ENCODE results near the gene SHISA7. TPM values are rescaled to one million over a fixed set of nuclear protein-coding genes. Genes with fewer than 3 reads are reported as not detected.

Gene SHISA7
- total RNA-seq, 1 experiment from 2014 or later: not detected

DNA sequence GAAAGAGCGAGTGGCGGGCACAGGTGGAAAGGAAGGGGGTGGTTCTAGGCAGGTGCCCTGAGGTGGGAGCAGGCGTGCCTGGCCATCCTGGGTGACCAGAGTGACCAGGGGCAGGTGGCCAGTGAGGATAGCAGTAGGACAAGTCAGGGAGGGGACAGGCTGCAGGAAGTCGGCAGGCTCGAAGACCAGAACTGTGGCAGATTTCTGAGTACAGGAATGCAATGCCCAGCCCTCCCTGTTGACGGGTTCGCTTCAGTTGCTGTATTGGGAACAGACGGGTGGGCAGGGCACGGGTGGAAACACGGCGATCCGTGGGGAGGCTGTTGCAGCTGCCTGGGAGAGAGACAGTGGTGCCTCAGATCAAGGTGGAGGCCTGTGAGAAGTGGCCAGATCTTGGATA lies 35.3 kb upstream of the SHISA7 start:
- ChIA-PET CTCF (no interaction called here), POLR2A (ENCODE audit: unreplicated experiment) (no interaction called here)
- no peak overlapping the region for H2AFZ ChIP-seq (ENCODE audit: low read length)
- H3K9me3 ChIP-seq (ENCODE audit: low read length): no peaks in the 10 kb centered on the region
- no peaks in the 10 kb centered on the region for H3F3A ChIP-seq (ENCODE audit: low read length, unreplicated experiment)
- no TSS peak for BruUV-seq (replicated peaks)
- no peak overlapping the region for H3K9ac ChIP-seq (ENCODE audit: low read length)
- H3K9me2 ChIP-seq (replicated peaks; ENCODE audit: low read length): no peaks in the 10 kb centered on the region
- H3K36me3 ChIP-seq (ENCODE audit: low read depth, low read length): no peaks in the 10 kb centered on the region
- intact Hi-C loops (cut with micrococcal nuclease): no loop called here
- H3K27ac ChIP-seq (ENCODE audit: low read length): no peak overlapping the region
- TF ChIP-seq EZH2 (IDR thresholded peaks at IDR 0.05; ENCODE audit: low read length, unreplicated experiment) (no peak), EZH2phosphoT487 (IDR thresholded peaks at IDR 0.05; ENCODE audit: borderline replicate concordance, low read length) (no peak)
- TF ChIP-seq, protein P1, sequence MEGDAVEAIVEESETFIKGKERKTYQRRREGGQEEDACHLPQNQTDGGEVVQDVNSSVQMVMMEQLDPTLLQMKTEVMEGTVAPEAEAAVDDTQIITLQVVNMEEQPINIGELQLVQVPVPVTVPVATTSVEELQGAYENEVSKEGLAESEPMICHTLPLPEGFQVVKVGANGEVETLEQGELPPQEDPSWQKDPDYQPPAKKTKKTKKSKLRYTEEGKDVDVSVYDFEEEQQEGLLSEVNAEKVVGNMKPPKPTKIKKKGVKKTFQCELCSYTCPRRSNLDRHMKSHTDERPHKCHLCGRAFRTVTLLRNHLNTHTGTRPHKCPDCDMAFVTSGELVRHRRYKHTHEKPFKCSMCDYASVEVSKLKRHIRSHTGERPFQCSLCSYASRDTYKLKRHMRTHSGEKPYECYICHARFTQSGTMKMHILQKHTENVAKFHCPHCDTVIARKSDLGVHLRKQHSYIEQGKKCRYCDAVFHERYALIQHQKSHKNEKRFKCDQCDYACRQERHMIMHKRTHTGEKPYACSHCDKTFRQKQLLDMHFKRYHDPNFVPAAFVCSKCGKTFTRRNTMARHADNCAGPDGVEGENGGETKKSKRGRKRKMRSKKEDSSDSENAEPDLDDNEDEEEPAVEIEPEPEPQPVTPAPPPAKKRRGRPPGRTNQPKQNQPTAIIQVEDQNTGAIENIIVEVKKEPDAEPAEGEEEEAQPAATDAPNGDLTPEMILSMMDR (conservative IDR thresholded peaks at IDR 0.05; ENCODE audit: low read depth, low read length): no peak
- H3K4me1 ChIP-seq (ENCODE audit: insufficient read depth, low read length): peaks cover 13% of the 10 kb centered on the region
- no peaks in the 10 kb centered on the region for H3K27me3 ChIP-seq (ENCODE audit: low read length)
- H3K4me2 ChIP-seq (ENCODE audit: low read length): peak overlapping the region; percentile 83
- no peaks in the 10 kb centered on the region for H4K20me1 ChIP-seq (ENCODE audit: low read length)
- peaks cover 25% of the 10 kb centered on the region for H3K79me2 ChIP-seq (ENCODE audit: low read length)
- ATAC-seq (no peak), DNase-seq (no peak)
- peak overlapping the region; percentile 76; the same call in 1 of the 2 replicates for H3K4me3 ChIP-seq (ENCODE audit: low read length)

DNA sequence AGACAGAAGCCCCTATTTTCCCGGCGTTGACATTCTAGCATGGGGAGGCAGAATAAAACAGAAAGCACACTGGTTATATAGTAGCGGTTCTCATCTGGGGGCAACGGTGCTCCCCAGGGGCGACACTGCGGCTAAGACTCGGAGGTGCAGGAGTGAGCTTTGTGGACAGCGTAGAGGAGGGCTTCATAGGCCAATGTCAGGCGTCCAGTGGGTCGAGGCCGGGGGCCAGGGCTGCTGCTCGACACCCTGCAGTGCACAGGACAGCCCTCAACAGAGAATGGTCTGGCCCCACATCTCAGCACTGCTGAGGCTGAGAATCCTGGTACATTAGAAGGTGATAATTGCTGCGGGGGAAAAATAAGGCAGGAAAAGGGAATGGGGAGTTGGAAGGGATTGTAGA lies 34.8 kb upstream of the SHISA7 start:
- Histone ChIP-seq H3K4me2 (ENCODE audit: low read length) (peak overlapping the region; percentile 83), H3K4me1 (ENCODE audit: insufficient read depth, low read length) (peaks cover 13% of the 10 kb centered on the region), H3K9me3 (ENCODE audit: low read length) (no peaks in the 10 kb centered on the region), H3K9me2 (replicated peaks; ENCODE audit: low read length) (no peaks in the 10 kb centered on the region), H3K79me2 (ENCODE audit: low read length) (peaks cover 25% of the 10 kb centered on the region), H4K20me1 (ENCODE audit: low read length) (no peaks in the 10 kb centered on the region), H3K4me3 (ENCODE audit: low read length) (peak overlapping the region; percentile 76), H3K9ac (ENCODE audit: low read length) (peak overlapping the region; percentile 82; the same call in 1 of the 2 replicates), H3K27me3 (ENCODE audit: low read length) (no peaks in the 10 kb centered on the region), H3K27ac (ENCODE audit: low read length) (no peak overlapping the region), H3K36me3 (ENCODE audit: low read depth, low read length) (no peaks in the 10 kb centered on the region), H3F3A (ENCODE audit: low read length, unreplicated experiment) (no peaks in the 10 kb centered on the region), H2AFZ (ENCODE audit: low read length) (no peak overlapping the region)
- intact Hi-C loops (cut with micrococcal nuclease): no loop called here
- no TSS peak for BruUV-seq (replicated peaks)
- no peak for DNase-seq
- TF ChIP-seq, protein P1 (conservative IDR thresholded peaks at IDR 0.05; ENCODE audit: low read depth, low read length): no peak
- TF ChIP-seq EZH2 (IDR thresholded peaks at IDR 0.05; ENCODE audit: low read length, unreplicated experiment): no peak
- no peak for TF ChIP-seq EZH2phosphoT487 (IDR thresholded peaks at IDR 0.05; ENCODE audit: borderline replicate concordance, low read length)
- no peak for ATAC-seq
- ChIA-PET POLR2A (ENCODE audit: unreplicated experiment) (no interaction called here), CTCF (interaction anchor here (0.6 kb wide), 2 partner anchors 25 to 27 kb away, joined by 3 to 4 read pairs; no protein-coding TSS in a partner anchor)

DNA sequence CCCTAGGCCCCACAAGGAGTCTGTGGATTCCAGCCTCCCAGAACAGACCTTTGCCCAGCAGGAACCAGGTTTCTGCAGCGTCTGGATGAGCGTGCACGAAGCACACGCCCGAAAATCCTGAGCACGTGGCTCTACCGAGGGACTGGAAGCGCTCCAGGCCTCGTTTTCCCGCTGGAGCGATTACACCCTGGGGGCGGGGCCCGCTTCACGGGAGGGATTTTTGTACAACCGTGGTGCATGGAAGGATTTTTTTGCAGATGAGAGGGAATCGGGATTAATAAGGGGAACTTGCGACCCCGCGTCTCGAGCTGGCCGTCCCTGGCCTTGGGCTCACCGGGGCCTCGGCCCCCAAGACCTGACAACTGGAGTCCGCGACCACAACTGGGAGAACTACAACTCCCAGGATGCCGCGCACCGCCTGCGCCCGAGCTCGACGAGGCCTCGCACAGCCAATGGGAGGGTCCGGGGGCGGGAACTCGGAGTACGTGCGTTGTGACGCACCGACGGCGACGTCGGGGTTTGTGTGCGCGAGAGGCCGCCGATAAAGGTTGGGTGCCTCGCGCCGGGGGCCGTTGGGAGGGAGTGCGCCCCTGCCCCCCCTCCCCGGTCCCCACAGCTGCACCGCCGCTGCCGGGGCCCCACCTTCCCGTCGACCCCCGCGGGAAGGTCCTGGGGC lies 33.1 kb upstream of the SHISA7 start, which contains the start of gene ZNF628:
Gene ZNF628 (plus strand): TSS at position 518 of the 676 bp plus-strand sequence. CDS start 3,294 bp downstream, outside the sequence.
- ChIA-PET CTCF (interaction anchor here (0.5 to 1.4 kb wide), 6 partner anchors 9 to 156 kb away, joined by 3 to 16 read pairs (median 5); partner anchors contain the start of gene ZNF524), POLR2A (ENCODE audit: unreplicated experiment) (interaction anchor here (0.5 to 1.0 kb wide), 11 partner anchors 15 to 310 kb away, joined by 3 to 12 read pairs (median 3); partner anchors contain the start of genes DNAAF3, FIZ1, ISOC2 and ZNF865)
- ATAC-seq (peak; percentile 95), DNase-seq (peak; percentile 99)
- intact Hi-C loops (cut with micrococcal nuclease): no loop called here
- Histone ChIP-seq H3K27ac (ENCODE audit: low read length) (peak within 1 kb of the TSS; percentile 55), H3K9ac (ENCODE audit: low read length) (peak within 1 kb of the TSS; percentile 82), H4K20me1 (ENCODE audit: low read length) (no peaks in the 10 kb centered on the region), H3K36me3 (ENCODE audit: low read depth, low read length) (no peaks in the 10 kb centered on the region), H3K4me1 (ENCODE audit: insufficient read depth, low read length) (peaks cover 18% of the 10 kb centered on the region), H3K27me3 (ENCODE audit: low read length) (no peaks in the 10 kb centered on the region), H3K79me2 (ENCODE audit: low read length) (peaks cover 25% of the 10 kb centered on the region), H3K9me2 (replicated peaks; ENCODE audit: low read length) (no peaks in the 10 kb centered on the region), H3F3A (ENCODE audit: low read length, unreplicated experiment) (no peaks in the 10 kb centered on the region), H3K4me2 (ENCODE audit: low read length) (peak within 1 kb of the TSS; percentile 92), H3K9me3 (ENCODE audit: low read length) (no peaks in the 10 kb centered on the region), H2AFZ (ENCODE audit: low read length) (peak within 1 kb of the TSS; percentile 99), H3K4me3 (ENCODE audit: low read length) (peak within 1 kb of the TSS; percentile 76)
- BruUV-seq (replicated peaks): no TSS peak
- no peak for TF ChIP-seq EZH2 (IDR thresholded peaks at IDR 0.05; ENCODE audit: low read length, unreplicated experiment)
- no peak for TF ChIP-seq EZH2phosphoT487 (IDR thresholded peaks at IDR 0.05; ENCODE audit: borderline replicate concordance, low read length)
- TF ChIP-seq, protein P1 (conservative IDR thresholded peaks at IDR 0.05; ENCODE audit: low read depth, low read length): no peak
